HepG2 (cell line): Measurements from ENCODE around the gene YWHAE. TPM values are rescaled to one million over a fixed set of nuclear protein-coding genes. Genes with fewer than 3 reads are reported as not detected.

Experiments
- ATAC-seq: fragments of 200-7000 bp; cut with Tn5 transposase; 3 replicates; pipeline ENCODE4 v1.9.1; 2020; ENCODE audit warnings: mild to moderate bottlenecking, moderate library complexity
- BruUV-seq: library from RNA; stranded (reverse); fragments of 400-500 nt; replicated peaks from 2 replicates; lab custom pipeline; 2021; lab: Mats Ljungman, UMichigan
- CTCF ChIA-PET: fragments of 300-600 bp; formaldehyde crosslinking; extraction: SDS; loops from one replicate; lab custom pipeline; 2021; ENCODE audit warnings: low total read pairs, inconsistent platforms, low intra/inter-chr PET ratio; lab: Yijun Ruan, JAX
- POLR2A ChIA-PET: fragments of 350-600 bp; sonication (Branson Sonifier 250); formaldehyde crosslinking; loops from one replicate; lab custom pipeline; 2020; ENCODE audit warnings: antibody characterized with exemption, inconsistent platforms; lab: Yijun Ruan, JAX
- DNase-seq: peaks from one replicate; pipeline ENCODE4 v3.0.0-alpha.2; 2015; ENCODE audit warnings: low spot score
- FAIRE-seq: peaks from 3 replicates; lab custom pipeline; 2011; peaks lifted over from hg19 to GRCh38; lab: Jason Lieb, UNC
- H2AFZ ChIP-seq: one replicate; pipeline ENCODE4 v1.6.1; 2011; ENCODE audit warnings: low read length, inconsistent platforms
- H3K27ac ChIP-seq: fragments of 300-600 bp; 3 replicates; pipeline ENCODE4 v1.8.0; 2011; ENCODE audit warnings: mixed run types, mild to moderate bottlenecking, mixed read lengths, low read length, inconsistent platforms; ENCODE audit not compliant: insufficient read depth; ENCODE audit errors: extremely low read length
- H3K27me3 ChIP-seq, 2 experiments: fragments of 200-600 bp in 1 of 2; 2 replicates in 1 of 2; 3 replicates in 1 of 2; pipeline versions ENCODE4 v1.6.0 to v1.8.0; 2011; ENCODE audit warnings: low read length in 2 of 2, mild to moderate bottlenecking in 2 of 2, moderate library complexity in 2 of 2, inconsistent platforms in 1 of 2; ENCODE audit not compliant: insufficient read depth in 2 of 2, control insufficient read depth in 1 of 2
- H3K36me3 ChIP-seq, 2 experiments: fragments of 200-600 bp in 1 of 2; replicated peaks in 1 of 2; 2 replicates in 1 of 2; 3 replicates in 1 of 2; pipeline versions ENCODE4 v1.5.1 to v1.8.0; 2011; ENCODE audit warnings: low read length in 2 of 2, inconsistent platforms in 1 of 2; ENCODE audit not compliant: insufficient read depth in 2 of 2, control insufficient read depth in 1 of 2
- H3K4me1 ChIP-seq: 2 replicates; pipeline ENCODE4 v1.5.1; 2012; ENCODE audit warnings: low read length, inconsistent platforms; ENCODE audit not compliant: insufficient read depth
- H3K4me2 ChIP-seq: 2 replicates; pipeline ENCODE4 v1.6.0; 2011; ENCODE audit warnings: low read depth, low read length, inconsistent platforms
- H3K4me3 ChIP-seq, 3 experiments: fragments of 200-600 bp in 1 of 3; sonication (generic), shearing (Covaris generic) in 1 of 3; replicated peaks in 1 of 3; 2 replicates each; pipeline ENCODE4 v1.5.1; 2011 to 2016; ENCODE audit warnings: low read length in 3 of 3, inconsistent platforms in 2 of 3, low read depth in 2 of 3, mild to moderate bottlenecking in 2 of 3, control low read depth in 1 of 3, mixed read lengths in 1 of 3; ENCODE audit not compliant: insufficient read depth in 1 of 3
- H3K79me2 ChIP-seq: one replicate; pipeline ENCODE4 v1.6.1; 2011; ENCODE audit warnings: low read length, inconsistent platforms; ENCODE audit not compliant: insufficient read depth
- H3K9ac ChIP-seq: 2 replicates; pipeline ENCODE4 v1.6.0; 2011; ENCODE audit warnings: mild to moderate bottlenecking, low read depth, low read length, inconsistent platforms; ENCODE audit not compliant: insufficient read depth
- H3K9me3 ChIP-seq: 2 replicates; pipeline ENCODE4 v1.5.1; 2012; ENCODE audit warnings: mild to moderate bottlenecking, low read length
- H4K20me1 ChIP-seq: 2 replicates; pipeline ENCODE4 v1.6.0; 2011; ENCODE audit warnings: inconsistent platforms, mild to moderate bottlenecking, low read length, moderate library complexity; ENCODE audit not compliant: insufficient read depth
- BRD4 ChIP-seq: sonication (generic); formaldehyde crosslinking; IDR thresholded peaks from 2 replicates; pipeline ENCODE4 v1.4.0; 2020; ENCODE audit warnings: missing genetic modification reagents
- KAT7 ChIP-seq: IDR thresholded peaks from 2 replicates; pipeline ENCODE4 v1.6.1; 2018; ENCODE audit warnings: borderline replicate concordance, missing compliant biosample characterization
- MBNL3 ChIP-seq: fragments of 250-450 bp; sonication (Bioruptor Pico); conservative IDR thresholded peaks from 2 replicates; pipeline ENCODE4 v1.8.0; 2022; ENCODE audit warnings: mild to moderate bottlenecking, inconsistent platforms
- PPARG ChIP-seq: conservative IDR thresholded peaks from 2 replicates; pipeline ENCODE4 v1.6.1; 2016; ENCODE audit warnings: missing biosample characterization, missing genetic modification reagents
- RAD21 ChIP-seq: fragments of 450-650 bp; formaldehyde crosslinking; IDR thresholded peaks from 2 replicates; pipeline ENCODE4 v1.5.0; 2020; ENCODE audit warnings: mild to moderate bottlenecking
- SNAI1 ChIP-seq: sonication (generic); formaldehyde crosslinking; IDR thresholded peaks from 2 replicates; pipeline ENCODE4 v1.5.0; 2020; ENCODE audit warnings: mild to moderate bottlenecking, missing genetic modification reagents, borderline replicate concordance
- SRSF4 ChIP-seq: fragments of 200-400 bp; formaldehyde crosslinking; IDR thresholded peaks from one replicate; pipeline ENCODE4 v1.6.1; 2018; ENCODE audit warnings: mild to moderate bottlenecking, low read depth, low read length, moderate library complexity; ENCODE audit not compliant: poor library complexity, severe bottlenecking
- TAF1 ChIP-seq: sonication (generic); formaldehyde crosslinking; IDR thresholded peaks from 2 replicates; pipeline ENCODE4 v1.4.0; 2020; ENCODE audit warnings: missing genetic modification reagents
- ZNF260 ChIP-seq: sonication (generic); formaldehyde crosslinking; IDR thresholded peaks from 2 replicates; pipeline ENCODE4 v1.4.0; 2020; ENCODE audit warnings: missing genetic modification reagents, low read depth, mild to moderate bottlenecking, borderline replicate concordance
- ZNF674 ChIP-seq: sonication (generic); formaldehyde crosslinking; IDR thresholded peaks from 2 replicates; pipeline ENCODE4 v1.5.0; 2020; ENCODE audit warnings: low read depth, mild to moderate bottlenecking, missing genetic modification reagents
- WGBS: methylation state at CpG from one replicate; pipeline ENCODE4 v1.1.6; 2017; ENCODE audit warnings: low lambda C conversion rate; 5-methylcytosine and 5-hydroxymethylcytosine counted together
- in situ Hi-C: cut with HindIII; loops from 2 replicates; pipeline ENCODE4 v1.10.0; 2017; ENCODE audit warnings: low pct_unique_long_range_greater_than_20kb; ENCODE audit not compliant: extremely low pct_ligation_motif_present
- intact Hi-C: fragments of 100-400 bp; cut with micrococcal nuclease; formaldehyde crosslinking; loops from one replicate; pipeline ENCODE4 v1.10.0; 2022; ENCODE audit not compliant: unreplicated experiment
- polyA plus RNA-seq, 8 experiments: library from polyadenylated mRNA; depleted of rRNA in 3 of 8; stranded (reverse) in 7 of 8; unstranded in 1 of 8; fragments of >200 nt; fragmentation: Illumina TruSeq in 4 of 8; extraction: Trizol in 4 of 8; gene quantifications; 2 replicates each; pipeline versions ENCODE4 v1.2.1 to v1.2.3, GENCODE V29; 2011 to 2016; ENCODE audit warnings: low read depth in 4 of 8, missing spikeins in 1 of 8, mixed read lengths in 1 of 8; ENCODE audit not compliant: insufficient read depth in 1 of 8
- total RNA-seq, 5 experiments: library from RNA; depleted of rRNA; stranded (reverse); fragments of >200 nt; fragmentation: Illumina TruSeq; extraction: Trizol; gene quantifications; 2 replicates each; pipeline ENCODE4 v1.2.3, GENCODE V29; 2016; ENCODE audit warnings: low read depth in 1 of 5
- TF ChIP-seq, protein P1 (sequence below): sonication (generic); formaldehyde crosslinking; IDR thresholded peaks from 2 replicates; pipeline ENCODE4 v1.8.1; 2023; ENCODE audit warnings: mild to moderate bottlenecking, inconsistent platforms, moderate library complexity, missing genetic modification reagents, borderline replicate concordance
- TF ChIP-seq, protein P2 (sequence below): sonication (generic); formaldehyde crosslinking; IDR thresholded peaks from 2 replicates; pipeline ENCODE4 v1.4.0; 2020; ENCODE audit warnings: mild to moderate bottlenecking, missing genetic modification reagents
- TF ChIP-seq, protein P3 (sequence below): IDR thresholded peaks from 2 replicates; pipeline ENCODE4 v1.6.1; 2016; ENCODE audit warnings: missing compliant biosample characterization, missing genetic modification reagents, borderline replicate concordance

The YWHAE gene
- total and polyA plus RNA-seq, 2 of the 13 experiments (the other 11 are each of a cell fraction or from before 2014, with no cell fraction given), result 256 to 335 TPM

DNA sequence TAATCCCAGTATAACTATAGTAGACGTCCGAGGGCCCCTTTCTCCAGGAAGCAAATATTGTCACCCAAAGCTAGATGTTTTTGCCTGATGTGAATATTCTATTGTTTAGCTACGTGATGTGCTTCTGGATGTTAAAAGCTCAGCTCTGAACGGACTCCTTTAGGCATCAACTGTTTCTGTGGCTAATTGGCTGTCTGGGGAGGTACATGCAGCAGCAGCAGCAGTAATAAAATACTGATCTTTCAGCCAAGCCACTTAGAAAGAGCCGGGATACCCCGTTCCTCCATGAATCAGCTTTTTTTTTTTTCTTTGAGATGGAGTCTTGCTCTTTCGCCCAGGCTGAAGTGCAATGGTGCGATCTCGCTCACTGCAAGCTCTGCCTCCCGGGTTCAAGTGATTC, 77.5 kb downstream of the YWHAE start:
- no peak for FAIRE-seq
- WGBS, result 16% methylated on average over 10 of the region's 10 CpGs
- Histone ChIP-seq H3K27ac (no peak overlapping the region), H3K4me1 (no peaks in the 10 kb centered on the region), H3K4me3 (no peak overlapping the region), H3K4me2 (no peak overlapping the region), H3K9me3 (no peaks in the 10 kb centered on the region), H3K36me3 (no peaks in the 10 kb centered on the region), H3K27me3 (peaks cover 0 to 13% of the 10 kb centered on the region in 2 experiments; a peak in 2 of 5 replicates), H2AFZ (no peak overlapping the region), H4K20me1 (no peaks in the 10 kb centered on the region), H3K79me2 (no peaks in the 10 kb centered on the region), H3K9ac (no peak overlapping the region)
- ChIA-PET CTCF (no interaction called here), POLR2A (no interaction called here)
- TF ChIP-seq KAT7 (CRISPR knock-in tag) (no peak), PPARG (CRISPR knock-in tag) (no peak), MBNL3 (CRISPR knock-in tag) (no peak), SNAI1 (CRISPR knock-in tag) (no peak), TAF1 (no peak), ZNF674 (CRISPR knock-in tag) (no peak), ZNF260 (no peak), RAD21 (CRISPR knock-in tag) (no peak), SRSF4 (no peak), BRD4 (CRISPR knock-in tag) (no peak)
- TF ChIP-seq, protein P1, sequence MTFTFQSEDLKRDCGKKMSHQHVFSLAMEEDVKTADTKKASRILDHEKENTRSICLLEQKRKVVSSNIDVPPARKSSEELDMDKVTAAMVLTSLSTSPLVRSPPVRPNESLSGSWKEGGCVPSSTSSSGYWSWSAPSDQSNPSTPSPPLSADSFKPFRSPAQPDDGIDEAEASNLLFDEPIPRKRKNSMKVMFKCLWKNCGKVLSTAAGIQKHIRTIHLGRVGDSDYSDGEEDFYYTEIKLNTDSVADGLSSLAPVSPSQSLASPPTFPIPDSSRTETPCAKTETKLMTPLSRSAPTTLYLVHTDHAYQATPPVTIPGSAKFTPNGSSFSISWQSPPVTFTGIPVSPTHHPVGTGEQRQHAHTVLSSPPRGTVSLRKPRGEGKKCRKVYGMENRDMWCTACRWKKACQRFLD (CRISPR knock-in tag), result no peak
- TF ChIP-seq, protein P2, sequence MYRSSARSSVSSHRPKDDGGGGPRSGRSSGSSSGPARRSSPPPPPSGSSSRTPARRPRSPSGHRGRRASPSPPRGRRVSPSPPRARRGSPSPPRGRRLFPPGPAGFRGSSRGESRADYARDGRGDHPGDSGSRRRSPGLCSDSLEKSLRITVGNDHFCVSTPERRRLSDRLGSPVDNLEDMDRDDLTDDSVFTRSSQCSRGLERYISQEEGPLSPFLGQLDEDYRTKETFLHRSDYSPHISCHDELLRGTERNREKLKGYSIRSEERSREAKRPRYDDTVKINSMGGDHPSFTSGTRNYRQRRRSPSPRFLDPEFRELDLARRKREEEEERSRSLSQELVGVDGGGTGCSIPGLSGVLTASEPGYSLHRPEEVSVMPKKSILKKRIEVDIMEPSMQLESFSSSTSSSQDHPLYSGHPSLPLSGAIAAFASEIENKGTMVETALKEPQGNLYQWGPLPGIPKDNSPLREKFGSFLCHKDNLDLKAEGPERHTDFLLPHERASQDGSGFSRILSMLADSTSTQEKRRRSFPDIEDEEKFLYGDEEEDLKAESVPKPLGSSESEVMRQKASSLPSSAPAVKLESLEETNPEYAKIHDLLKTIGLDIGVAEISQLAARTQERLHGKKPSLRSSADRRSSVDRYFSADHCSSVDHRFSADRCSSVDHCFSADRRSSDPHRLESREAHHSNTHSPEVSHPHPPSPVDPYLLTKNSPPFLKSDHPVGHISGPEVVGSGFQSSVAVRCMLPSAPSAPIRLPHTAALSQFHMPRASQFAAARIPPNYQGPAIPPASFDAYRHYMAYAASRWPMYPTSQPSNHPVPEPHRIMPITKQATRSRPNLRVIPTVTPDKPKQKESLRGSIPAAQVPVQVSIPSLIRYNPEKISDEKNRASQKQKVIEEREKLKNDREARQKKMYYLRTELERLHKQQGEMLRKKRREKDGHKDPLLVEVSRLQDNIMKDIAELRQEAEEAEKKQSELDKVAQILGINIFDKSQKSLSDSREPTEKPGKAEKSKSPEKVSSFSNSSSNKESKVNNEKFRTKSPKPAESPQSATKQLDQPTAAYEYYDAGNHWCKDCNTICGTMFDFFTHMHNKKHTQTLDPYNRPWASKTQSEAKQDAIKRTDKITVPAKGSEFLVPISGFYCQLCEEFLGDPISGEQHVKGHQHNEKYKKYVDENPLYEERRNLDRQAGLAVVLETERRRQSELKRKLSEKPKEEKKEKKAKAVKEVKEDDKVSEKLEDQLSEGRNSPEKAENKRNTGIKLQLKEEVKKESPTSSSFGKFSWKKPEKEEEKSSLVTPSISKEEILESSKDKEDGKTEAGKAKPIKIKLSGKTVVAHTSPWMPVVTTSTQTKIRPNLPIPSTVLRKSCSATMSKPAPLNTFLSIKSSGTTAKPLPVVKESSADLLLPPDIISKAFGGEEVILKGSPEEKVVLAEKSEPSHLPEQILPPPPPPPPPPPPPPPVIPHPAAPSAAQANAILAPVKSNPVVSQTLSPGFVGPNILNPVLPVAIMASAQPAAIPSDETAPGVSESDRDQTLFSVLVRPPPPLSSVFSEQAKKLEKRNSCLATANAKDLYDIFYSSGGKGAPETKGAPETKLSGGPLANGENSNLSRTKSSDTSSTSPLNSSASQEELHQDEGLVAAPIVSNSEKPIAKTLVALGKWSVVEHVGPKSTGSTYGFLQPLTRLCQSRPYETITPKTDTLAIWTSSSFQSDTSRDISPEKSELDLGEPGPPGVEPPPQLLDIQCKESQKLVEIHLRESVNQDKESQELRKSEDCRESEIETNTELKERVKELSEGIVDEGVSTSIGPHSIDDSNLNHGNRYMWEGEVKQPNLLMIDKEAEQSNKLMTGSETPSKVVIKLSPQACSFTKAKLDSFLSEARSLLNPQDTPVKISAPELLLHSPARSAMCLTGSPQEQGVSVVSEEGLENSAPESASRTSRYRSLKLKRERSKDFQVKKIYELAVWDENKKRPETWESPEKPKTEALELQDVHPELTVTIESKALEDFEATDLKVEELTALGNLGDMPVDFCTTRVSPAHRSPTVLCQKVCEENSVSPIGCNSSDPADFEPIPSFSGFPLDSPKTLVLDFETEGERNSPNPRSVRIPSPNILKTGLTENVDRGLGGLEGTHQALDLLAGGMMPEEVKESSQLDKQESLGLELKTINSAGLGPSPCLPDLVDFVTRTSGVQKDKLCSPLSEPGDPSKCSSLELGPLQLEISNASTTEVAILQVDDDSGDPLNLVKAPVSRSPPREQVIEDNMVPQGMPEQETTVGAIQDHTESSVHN (CRISPR knock-in tag), result no peak
- TF ChIP-seq, protein P3, sequence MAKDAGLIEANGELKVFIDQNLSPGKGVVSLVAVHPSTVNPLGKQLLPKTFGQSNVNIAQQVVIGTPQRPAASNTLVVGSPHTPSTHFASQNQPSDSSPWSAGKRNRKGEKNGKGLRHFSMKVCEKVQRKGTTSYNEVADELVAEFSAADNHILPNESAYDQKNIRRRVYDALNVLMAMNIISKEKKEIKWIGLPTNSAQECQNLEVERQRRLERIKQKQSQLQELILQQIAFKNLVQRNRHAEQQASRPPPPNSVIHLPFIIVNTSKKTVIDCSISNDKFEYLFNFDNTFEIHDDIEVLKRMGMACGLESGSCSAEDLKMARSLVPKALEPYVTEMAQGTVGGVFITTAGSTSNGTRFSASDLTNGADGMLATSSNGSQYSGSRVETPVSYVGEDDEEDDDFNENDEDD, result no peak
- no TSS peak for BruUV-seq
- ATAC-seq, result no peak
- no peak for DNase-seq
- in situ Hi-C loops, result no loop called here
- intact Hi-C loops, result no loop called here
